Right atrium auricular region (tissue), 2 donors: ENCODE data around the gene ZNF586. TPM values are rescaled to one million over a fixed set of nuclear protein-coding genes. Genes with fewer than 3 reads are reported as not detected.

Source experiments
- DNase-seq: peaks from one replicate; pipeline ENCODE4 v3.0.0-alpha.2; 2019; ENCODE audit warnings: low spot score
- H3K27ac ChIP-seq, 2 donors: fragments of 200-600 bp; sonication (generic); 1 replicate in 1 of 2; 2 replicates in 1 of 2; pipeline ENCODE4 v1.5.1; 2016 to 2019
- H3K27me3 ChIP-seq, 2 donors: fragments of 200-600 bp; sonication (generic); one replicate each; pipeline versions ENCODE4 v1.5.1 to v1.6.0; 2017 to 2019
- H3K36me3 ChIP-seq: fragments of 200-600 bp; sonication (generic); one replicate; pipeline ENCODE4 v1.5.1; 2016
- H3K4me1 ChIP-seq, 2 donors: fragments of 200-600 bp; sonication (generic); one replicate each; pipeline versions ENCODE4 v1.5.1 to v1.6.0; 2017 to 2019
- H3K4me3 ChIP-seq, 2 donors: fragments of 200-600 bp; sonication (generic); 1 replicate in 1 of 2; 2 replicates in 1 of 2; pipeline ENCODE4 v1.5.1; 2017 to 2019; ENCODE audit warnings: mild to moderate bottlenecking in 1 of 2, moderate library complexity in 1 of 2
- H3K9me3 ChIP-seq, 2 donors: fragments of 200-600 bp; sonication (generic); one replicate each; pipeline ENCODE4 v1.5.1; 2019
- CTCF ChIP-seq, 2 donors: fragments of 200-600 bp; sonication (generic); IDR thresholded peaks; one replicate each; pipeline ENCODE4 v1.5.1; 2019; ENCODE audit warnings: antibody characterized with exemption in 2 of 2
- total RNA-seq, 2 donors: library from RNA; depleted of rRNA; stranded (reverse); fragments of >200 nt; gene quantifications; one replicate each; pipeline ENCODE4 v1.1.0, GENCODE V29; 2016

The ZNF586 gene
- total RNA-seq, 2 donors from 2014 or later: 5.7 to 11.9 TPM

- H3K9me3 ChIP-seq: no peaks in the 10 kb centered on the region
- H3K4me3 ChIP-seq: no peak overlapping the region
- peaks cover 0 to 42% of the 10 kb centered on the region in 2 donors for H3K4me1 ChIP-seq
- TF ChIP-seq CTCF (IDR thresholded peaks at IDR 0.05): no peak
- no peak for DNase-seq
- no peaks in the 10 kb centered on the region for H3K27me3 ChIP-seq
- H3K27ac ChIP-seq: no peak overlapping the region
- H3K36me3 ChIP-seq: no peaks in the 10 kb centered on the region
Measured at GRCh38 chr19:57825511-57825910, 56.0 kb downstream of the ZNF586 start.

DNA sequence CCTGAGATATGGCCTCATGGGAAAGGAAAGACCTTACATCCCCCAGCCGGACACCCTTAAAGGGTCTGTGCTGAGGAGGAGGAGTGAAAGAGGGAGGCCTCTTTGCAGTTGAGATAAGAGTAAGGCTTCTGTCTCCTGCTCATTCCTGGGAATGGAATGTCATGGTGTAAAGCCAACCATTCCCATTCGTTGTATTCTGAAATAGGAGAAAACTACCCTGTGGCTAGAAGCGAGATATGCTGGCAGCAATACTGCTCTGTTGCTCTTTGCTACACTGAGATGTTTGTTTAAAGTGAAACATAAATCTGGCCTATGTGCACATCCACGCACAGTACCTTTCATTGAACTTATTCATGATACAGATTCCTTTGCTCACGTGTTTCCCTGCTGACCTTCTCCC, 59.8 kb downstream of the ZNF586 start:
- no peaks in the 10 kb centered on the region for H3K36me3 ChIP-seq
- no peak for DNase-seq
- H3K9me3 ChIP-seq: no peaks in the 10 kb centered on the region
- H3K27me3 ChIP-seq: no peaks in the 10 kb centered on the region
- H3K4me3 ChIP-seq: peak overlapping the region in 1 of 2 donors; percentile 59
- H3K27ac ChIP-seq: peak overlapping the region; percentile 81
- no peak for TF ChIP-seq CTCF (IDR thresholded peaks at IDR 0.05)
- peaks cover 0 to 35% of the 10 kb centered on the region in 2 donors for H3K4me1 ChIP-seq

DNA sequence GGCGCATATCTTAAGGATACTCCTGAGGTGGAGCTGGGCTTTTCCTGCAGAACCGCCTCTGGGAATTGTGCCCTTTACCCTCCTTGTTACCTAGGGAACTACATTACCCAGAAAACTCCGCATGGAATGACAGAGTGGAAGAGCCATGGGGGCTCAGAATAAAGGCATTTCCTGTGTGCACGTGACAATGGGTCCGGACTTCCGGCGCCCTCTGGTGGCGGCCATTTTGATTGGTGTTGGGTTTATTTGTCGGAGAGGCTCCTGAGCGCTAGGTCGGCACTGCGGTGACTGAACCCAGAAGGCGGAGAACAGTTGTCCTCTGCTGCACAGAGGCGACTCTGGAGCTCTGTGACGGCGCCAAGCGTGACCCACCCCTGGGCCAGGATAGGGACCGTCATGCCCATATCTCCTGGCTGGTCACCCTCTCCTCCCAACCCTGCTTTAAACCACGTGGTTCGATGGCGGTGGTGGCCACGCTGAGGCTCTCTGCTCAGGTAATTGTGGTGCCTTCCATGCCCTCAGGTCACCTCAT, 60.7 kb downstream of the ZNF586 start, which contains the start of gene ZNF587B:
TSS of gene ZNF587B (plus strand) at position 229 of the 532 bp plus-strand sequence. CDS start at position 459, 230 bp downstream.
- DNase-seq: peak; percentile 85
- peak within 1 kb of the TSS; percentile 40 to 59 for H3K4me3 ChIP-seq
- no peaks in the 10 kb centered on the region for H3K9me3 ChIP-seq
- peak; percentile 26 to 63 for TF ChIP-seq CTCF (IDR thresholded peaks at IDR 0.05)
- H3K27ac ChIP-seq: peak within 1 kb of the TSS; percentile 81
- H3K27me3 ChIP-seq: no peaks in the 10 kb centered on the region
- H3K36me3 ChIP-seq: no peaks in the 10 kb centered on the region
- H3K4me1 ChIP-seq: peaks cover 0 to 35% of the 10 kb centered on the region in 2 donors

Other genes with a start within 250 kb of the ZNF586 start
- gene ZNF549, start 242.3 kb upstream of the ZNF586 start, total RNA-seq: 1 to 10 TPM; 2.2 to 4.1 TPM
- gene ZNF550, start 209.8 kb upstream of the ZNF586 start, total RNA-seq: 1 to 10 TPM; 4.6 to 5.2 TPM
- 1 to 10 TPM; 3.2 to 4.4 TPM for gene ZNF416, start 190.8 kb upstream of the ZNF586 start, total RNA-seq
- gene ZIK1, start 185.5 kb upstream of the ZNF586 start, total RNA-seq: 1 to 10 TPM; 3.3 to 4.9 TPM
- gene ZNF530, start 169.8 kb upstream of the ZNF586 start, total RNA-seq: 10 to 100 TPM in 1 of 2 donors, 1 to 10 TPM in 1; 5.7 to 10.8 TPM
- 10 to 100 TPM; 11.5 to 14.1 TPM for gene ZNF134, start 155.4 kb upstream of the ZNF586 start, total RNA-seq
- 1 to 10 TPM; 8.8 to 9.7 TPM for gene ZNF211, start 136.5 kb upstream of the ZNF586 start, total RNA-seq
- gene ZSCAN4, start 100.7 kb upstream of the ZNF586 start, total RNA-seq: under 1 TPM in 1 of 2 donors, not detected in 1; 0.24 TPM
- gene ZNF551, start 87.7 kb upstream of the ZNF586 start, total RNA-seq: 1 to 10 TPM; 3.0 to 5.1 TPM
- 1 to 10 TPM; 2.8 to 3.3 TPM for gene ZNF154, start 60.5 kb upstream of the ZNF586 start, total RNA-seq
- gene ZNF671, start 42.1 kb upstream of the ZNF586 start, total RNA-seq: 1 to 10 TPM; 5.6 to 8.3 TPM
- gene ZNF776, start 22.9 kb upstream of the ZNF586 start, total RNA-seq: 1 to 10 TPM; 6.0 to 8.9 TPM
- gene ZNF552, start 45.2 kb downstream of the ZNF586 start, total RNA-seq: 1 to 10 TPM; 1.0 to 5.3 TPM
- gene ZNF587B, start 60.6 kb downstream of the ZNF586 start, total RNA-seq: 1 to 10 TPM; 3.2 to 5.7 TPM
- gene ZNF587, start 80.2 kb downstream of the ZNF586 start, total RNA-seq: 10 to 100 TPM; 11.6 to 12.5 TPM
- gene ZNF814, start 119.4 kb downstream of the ZNF586 start, total RNA-seq: 1 to 10 TPM; 8.7 to 9.2 TPM
- 1 to 10 TPM; 7.5 TPM for gene ZNF417, start 146.9 kb downstream of the ZNF586 start, total RNA-seq
- 1 to 10 TPM; 5.2 to 5.7 TPM for gene ZNF418, start 165.7 kb downstream of the ZNF586 start, total RNA-seq
- gene ZNF256, start 178.0 kb downstream of the ZNF586 start, total RNA-seq: 1 to 10 TPM; 5.3 to 5.7 TPM
- gene C19orf18, start 204.9 kb downstream of the ZNF586 start, total RNA-seq: 1 to 10 TPM in 1 of 2 donors, not detected in 1; 1.7 TPM
- gene ZNF606, start 233.1 kb downstream of the ZNF586 start, total RNA-seq: 1 to 10 TPM; 9.6 TPM